Uterus (tissue), 4 donors: Measurements from ENCODE around the gene THAP10. TPM values are rescaled to one million over a fixed set of nuclear protein-coding genes. Genes with fewer than 3 reads are reported as not detected.
A peak's percentile ranks its signal among the peaks of the same experiment; 100 is the strongest.
"Not testable (repeated sequence)": the region's sequence is repeated elsewhere in the genome, so short reads cannot be mapped to it uniquely, and the experiment has no call there.

ENCODE experiments used
- DNase-seq, 2 donors: peaks; one replicate each; pipeline ENCODE4 v3.0.0-alpha.2; 2019 to 2020
- H3K27ac ChIP-seq, 2 donors: fragments of 200-600 bp; sonication (generic); 1 replicate in 1 of 2; 2 replicates in 1 of 2; pipeline ENCODE4 v1.5.1; 2016 to 2018
- H3K27me3 ChIP-seq, 2 donors: fragments of 200-600 bp; sonication (generic); one replicate each; pipeline ENCODE4 v1.5.1; 2018 to 2019; ENCODE audit warnings: control low read depth in 1 of 2
- H3K36me3 ChIP-seq, 2 donors: fragments of 200-600 bp; sonication (generic); one replicate each; pipeline ENCODE4 v1.5.1; 2019; ENCODE audit warnings: control low read depth in 1 of 2
- H3K4me1 ChIP-seq, 2 donors: fragments of 200-600 bp; sonication (generic); one replicate each; pipeline ENCODE4 v1.5.1; 2018 to 2019; ENCODE audit warnings: control low read depth in 1 of 2
- H3K4me3 ChIP-seq, 2 donors: fragments of 200-600 bp; sonication (generic); 1 replicate in 1 of 2; 2 replicates in 1 of 2; pipeline ENCODE4 v1.5.1; 2018 to 2019; ENCODE audit warnings: mild to moderate bottlenecking in 1 of 2
- H3K9me3 ChIP-seq, 2 donors: fragments of 200-600 bp; sonication (generic); one replicate each; pipeline ENCODE4 v1.5.1; 2019; ENCODE audit warnings: control low read depth in 1 of 2
- CTCF ChIP-seq, 4 experiments: fragments of 200-600 bp in 2 of 4; fragments of 450-650 bp in 2 of 4; sonication (generic) in 2 of 4; IDR thresholded peaks; one replicate each; pipeline ENCODE4 v1.5.1; 2016 to 2019; ENCODE audit warnings: antibody characterized with exemption in 4 of 4, mild to moderate bottlenecking in 2 of 4, moderate library complexity in 1 of 4
- POLR2A ChIP-seq, 2 donors: fragments of 450-650 bp; IDR thresholded peaks; one replicate each; pipeline ENCODE4 v1.6.1; 2016; ENCODE audit warnings: antibody characterized with exemption in 2 of 2, mild to moderate bottlenecking in 1 of 2, moderate library complexity in 1 of 2
- intact Hi-C: fragments of 100-400 bp; cut with DNase I; formaldehyde crosslinking; loops from one replicate; pipeline ENCODE4 v1.15.1; 2023; ENCODE audit warnings: low total_unique reads
- total RNA-seq, 4 donors: library from RNA; depleted of rRNA in 3 of 4; stranded (reverse); fragments of >200 nt in 3 of 4; gene quantifications; one replicate each; pipeline versions ENCODE4 v1.1.0 to v1.2.4, GENCODE V29; 2014 to 2023
- donor health status: DM: yes; HTN: yes; CAD: no.

THAP10 gene
- total RNA-seq, 4 donors from 2014 or later = 1.8 to 4.1 (median 2.0) TPM

GRCh38 chr15:70879401-70879800 is 12.8 kb downstream of the THAP10 start:
- H3K9me3 ChIP-seq = no peaks in the 10 kb centered on the region
- no peak overlapping the region for H3K27ac ChIP-seq
- H3K4me1 ChIP-seq = no peaks in the 10 kb centered on the region
- H3K36me3 ChIP-seq = no peaks in the 10 kb centered on the region
- TF ChIP-seq POLR2A (IDR thresholded peaks at IDR 0.05) = no peak
- TF ChIP-seq CTCF (IDR thresholded peaks at IDR 0.05) = no peak
- no peak for DNase-seq
- intact Hi-C loops = no loop called here
- no peak overlapping the region for H3K4me3 ChIP-seq
- H3K27me3 ChIP-seq = no peaks in the 10 kb centered on the region

GRCh38 chr15:70876683-70877082 is 15.6 kb downstream of the THAP10 start:
- no peaks in the 10 kb centered on the region for H3K9me3 ChIP-seq
- H3K27ac ChIP-seq = no peak overlapping the region
- no peaks in the 10 kb centered on the region for H3K27me3 ChIP-seq
- H3K36me3 ChIP-seq = no peaks in the 10 kb centered on the region
- intact Hi-C loops = no loop called here
- no peak for DNase-seq
- TF ChIP-seq CTCF (IDR thresholded peaks at IDR 0.05) (no peak), POLR2A (IDR thresholded peaks at IDR 0.05) (no peak)
- H3K4me1 ChIP-seq = no peaks in the 10 kb centered on the region
- no peak overlapping the region for H3K4me3 ChIP-seq

- H3K36me3 ChIP-seq = no peaks in the 10 kb centered on the region
- H3K27ac ChIP-seq = no peak overlapping the region
- H3K9me3 ChIP-seq = no peaks in the 10 kb centered on the region
- no peak for TF ChIP-seq POLR2A (IDR thresholded peaks at IDR 0.05)
- TF ChIP-seq CTCF (IDR thresholded peaks at IDR 0.05) = no peak
- DNase-seq = no peak
- no peaks in the 10 kb centered on the region for H3K4me1 ChIP-seq
- no peaks in the 10 kb centered on the region for H3K27me3 ChIP-seq
- H3K4me3 ChIP-seq = no peak overlapping the region
- intact Hi-C loops = no loop called here
These were observed 16.2 kb downstream of the THAP10 start for GRCh38 chr15:70876011-70876410.

GRCh38 chr15:70875001-70875782 is 17.0 kb downstream of the THAP10 start:
- H3K4me3 ChIP-seq = no peak overlapping the region
- no peaks in the 10 kb centered on the region for H3K36me3 ChIP-seq
- DNase-seq = no peak
- TF ChIP-seq CTCF (IDR thresholded peaks at IDR 0.05) (peak; percentile 49 to 72 (median 64)), POLR2A (IDR thresholded peaks at IDR 0.05) (no peak)
- intact Hi-C loops = no loop called here
- H3K27me3 ChIP-seq = no peaks in the 10 kb centered on the region
- H3K27ac ChIP-seq = no peak overlapping the region
- H3K9me3 ChIP-seq = no peaks in the 10 kb centered on the region
- peaks cover 0 to 3% of the 10 kb centered on the region in 2 donors for H3K4me1 ChIP-seq

- Histone ChIP-seq H3K4me3 (no peak overlapping the region), H3K36me3 (no peaks in the 10 kb centered on the region), H3K9me3 (no peaks in the 10 kb centered on the region), H3K4me1 (peaks cover 0 to 8% of the 10 kb centered on the region in 2 donors), H3K27me3 (no peaks in the 10 kb centered on the region), H3K27ac (no peak overlapping the region)
- no peak for DNase-seq
- intact Hi-C loops = no loop called here
- TF ChIP-seq POLR2A (IDR thresholded peaks at IDR 0.05) = no peak
- TF ChIP-seq CTCF (IDR thresholded peaks at IDR 0.05) = no peak
These were observed 18.8 kb downstream of the THAP10 start for GRCh38 chr15:70873232-70874054.

- H3K36me3 ChIP-seq, H3K27me3 ChIP-seq, H3K9me3 ChIP-seq, DNase-seq, intact Hi-C loops, H3K4me1 ChIP-seq, H3K4me3 ChIP-seq, H3K27ac ChIP-seq: not testable (repeated sequence)
These were observed 20.7 kb downstream of the THAP10 start for GRCh38 chr15:70871490-70871889.
